Mucosa of descending colon (tissue), 3 donors: ENCODE measurements around the gene MSX1. TPM values are rescaled to one million over a fixed set of nuclear protein-coding genes. Genes with fewer than 3 reads are reported as not detected.

Experiments
- ATAC-seq: fragments of 200-7000 bp; cut with Tn5 transposase; one replicate; pipeline ENCODE4 v1.9.1; 2020; ENCODE audit warnings: mild to moderate bottlenecking, moderate library complexity
- DNase-seq, 3 donors: peaks; one replicate each; pipeline ENCODE4 v3.0.0-alpha.2; 2020
- H3K36me3 ChIP-seq: fragments of 200-600 bp; one replicate; pipeline ENCODE4 v1.8.0; 2021; ENCODE audit warnings: low read depth, mild to moderate bottlenecking
- H3K4me1 ChIP-seq: fragments of 200-600 bp; one replicate; pipeline ENCODE4 v1.8.0; 2021; ENCODE audit warnings: low read depth, mild to moderate bottlenecking
- H3K4me3 ChIP-seq: fragments of 200-600 bp; one replicate; pipeline ENCODE4 v1.8.0; 2021; ENCODE audit warnings: mild to moderate bottlenecking
- H3K9me3 ChIP-seq: fragments of 200-600 bp; one replicate; pipeline ENCODE4 v1.8.0; 2021; ENCODE audit warnings: mild to moderate bottlenecking
- CTCF ChIP-seq: fragments of 200-600 bp; IDR thresholded peaks from one replicate; pipeline ENCODE4 v1.8.0; 2022; ENCODE audit warnings: antibody characterized with exemption, mild to moderate bottlenecking
- intact Hi-C, 2 donors: fragments of 100-400 bp; cut with DNase I in 1 of 2; cut with micrococcal nuclease in 1 of 2; formaldehyde crosslinking; loops; one replicate each; pipeline versions ENCODE4 v1.11.0 to v1.11.1; 2022; cut with DNase I, micrococcal nuclease
- total RNA-seq, 3 donors: library from RNA; stranded (reverse); fragmentation: NEBNext Ultra II Directional in 2 of 3; extraction: Animal tissue kit (Norgen Biotek cat#: 25700) in 2 of 3; gene quantifications; one replicate each; pipeline versions ENCODE4 v1.2.1 to v1.2.4, GENCODE V29; 2021 to 2023
- donor health status: DM: no; HTN: no; CAD: no; lungs with moderate emphysema.
- donor health status: DM: no; HTN: no; CAD: no.
- donor health status: DM: no; HTN: yes; CAD: no.

MSX1 gene
- total RNA-seq, 3 donors from 2014 or later, result 0.43 to 0.48 (median 0.44) TPM

- DNase-seq (no peak), ATAC-seq (no peak)
- Histone ChIP-seq H3K9me3 (no peaks in the 10 kb centered on the region), H3K36me3 (no peaks in the 10 kb centered on the region), H3K4me1 (no peaks in the 10 kb centered on the region), H3K4me3 (no peak overlapping the region)
- intact Hi-C loops, result no loop called here
- no peak for TF ChIP-seq CTCF
These were observed 11.2 kb downstream of the MSX1 start for GRCh38 chr4:4870576-4871241.

DNA sequence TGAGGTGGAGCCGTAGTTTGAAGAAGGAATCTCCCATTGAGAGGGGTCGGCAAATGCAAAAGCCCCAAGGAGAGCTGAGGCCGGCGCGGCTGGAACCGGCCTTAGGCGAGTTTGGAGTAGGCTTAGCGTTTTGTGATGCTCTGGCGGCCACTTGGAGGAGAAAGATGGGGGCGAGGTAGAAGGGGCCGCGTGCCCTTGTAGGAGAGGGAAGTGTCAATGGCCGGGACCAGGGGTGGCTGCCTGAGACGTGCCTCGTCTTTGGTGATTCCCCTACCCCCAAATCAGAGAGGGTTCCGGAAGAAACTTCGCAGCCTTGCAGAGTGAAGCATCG lies 11.7 kb downstream of the MSX1 start:
- TF ChIP-seq CTCF, result no peak
- no peaks in the 10 kb centered on the region for H3K36me3 ChIP-seq
- ATAC-seq (no peak), DNase-seq (no peak)
- H3K9me3 ChIP-seq, result no peaks in the 10 kb centered on the region
- H3K4me1 ChIP-seq, result no peaks in the 10 kb centered on the region
- intact Hi-C loops, result no loop called here
- no peak overlapping the region for H3K4me3 ChIP-seq

GRCh38 chr4:4871573-4872313 lies 12.3 kb downstream of the MSX1 start:
- TF ChIP-seq CTCF, result no peak
- no peaks in the 10 kb centered on the region for H3K9me3 ChIP-seq
- no peak for ATAC-seq
- H3K36me3 ChIP-seq, result no peaks in the 10 kb centered on the region
- intact Hi-C loops, result no loop called here
- H3K4me3 ChIP-seq, result no peak overlapping the region
- DNase-seq, result no peak
- H3K4me1 ChIP-seq, result no peaks in the 10 kb centered on the region

GRCh38 chr4:4872314-4872903 lies 12.9 kb downstream of the MSX1 start:
- DNase-seq (no peak), ATAC-seq (no peak)
- H3K4me3 ChIP-seq, result no peak overlapping the region
- TF ChIP-seq CTCF, result no peak
- no peaks in the 10 kb centered on the region for H3K4me1 ChIP-seq
- no peaks in the 10 kb centered on the region for H3K36me3 ChIP-seq
- no peaks in the 10 kb centered on the region for H3K9me3 ChIP-seq
- intact Hi-C loops, result no loop called here

- Histone ChIP-seq H3K4me3 (no peak overlapping the region), H3K4me1 (no peaks in the 10 kb centered on the region), H3K9me3 (no peaks in the 10 kb centered on the region), H3K36me3 (no peaks in the 10 kb centered on the region)
- intact Hi-C loops, result no loop called here
- DNase-seq (no peak), ATAC-seq (no peak)
- no peak for TF ChIP-seq CTCF
These were observed 13.7 kb downstream of the MSX1 start for GRCh38 chr4:4873203-4873602.
